Measurements from ENCODE around the gene MT1H.

MT1H gene

GRCh38 chr16:56681939-56682702 is 12.5 kb downstream of the MT1H start, which contains the start of gene MT1X (continued):
- TF ChIP-seq PRDM2 (tag by site-specific recombination; IDR thresholded peaks at IDR 0.05; ENCODE audit: borderline replicate concordance) (no peak), ZNF707 (tag by site-specific recombination; IDR thresholded peaks at IDR 0.05) (no peak), SCRT2 (tag by site-specific recombination; IDR thresholded peaks at IDR 0.05) (no peak), KLF1 (tag by site-specific recombination; IDR thresholded peaks at IDR 0.05) (peak; percentile 49; the same call in 1 of the 2 replicates), EGR2 (tag by site-specific recombination; IDR thresholded peaks at IDR 0.05; ENCODE audit: low read depth) (peak; percentile 46), PATZ1 (tag by site-specific recombination; IDR thresholded peaks at IDR 0.05) (peak; percentile 86), ZSCAN30 (tag by site-specific recombination; IDR thresholded peaks at IDR 0.05) (no peak), HIC1 (tag by site-specific recombination; IDR thresholded peaks at IDR 0.05) (0 out of 2 replicates have a peak, but pooled peaks have one; percentile 23), SP2 (tag by site-specific recombination; IDR thresholded peaks at IDR 0.05) (peak; percentile 81), ZNF335 (tag by site-specific recombination; conservative IDR thresholded peaks at IDR 0.05) (peak; percentile 78), ZBTB26 (tag by site-specific recombination; optimal IDR thresholded peaks at IDR 0.05) (peak; percentile 37), ZNF626 (tag by site-specific recombination; IDR thresholded peaks at IDR 0.05) (no peak), ZBTB6 (tag by site-specific recombination; IDR thresholded peaks at IDR 0.05) (no peak), KLF16 (tag by site-specific recombination; IDR thresholded peaks at IDR 0.05) (0 out of 2 replicates have a peak, but pooled peaks have one; percentile 33), ZNF654 (tag by site-specific recombination; IDR thresholded peaks at IDR 0.05; ENCODE audit: low read depth) (no peak), ZNF16 (tag by site-specific recombination; IDR thresholded peaks at IDR 0.05; ENCODE audit: low read depth) (no peak), SP3 (tag by site-specific recombination; IDR thresholded peaks at IDR 0.05) (peak; percentile 77), ZNF157 (tag by site-specific recombination; IDR thresholded peaks at IDR 0.05) (no peak), ZXDB (tag by site-specific recombination; IDR thresholded peaks at IDR 0.05) (peak; percentile 90), ZBTB11 (tag by site-specific recombination; conservative IDR thresholded peaks at IDR 0.05; ENCODE audit: low read depth) (peak; percentile 42; the same call in 1 of the 2 replicates), ZNF664 (tag by site-specific recombination; IDR thresholded peaks at IDR 0.05) (no peak), GLIS2 (tag by site-specific recombination; IDR thresholded peaks at IDR 0.05) (peak; percentile 24; the same call in 1 of the 2 replicates)
